ENCODE data around the gene CHID1. TPM values are rescaled to one million over a fixed set of nuclear protein-coding genes. Genes with fewer than 3 reads are reported as not detected.
A peak's percentile ranks its signal among the peaks of the same experiment; 100 is the strongest.

The CHID1 gene
- total and polyA plus RNA-seq, 9 of the 15 experiments (the other 6 are each of a cell fraction or from before 2014, with no cell fraction given) = 15.1 to 108 (median 39.8) TPM

DNA sequence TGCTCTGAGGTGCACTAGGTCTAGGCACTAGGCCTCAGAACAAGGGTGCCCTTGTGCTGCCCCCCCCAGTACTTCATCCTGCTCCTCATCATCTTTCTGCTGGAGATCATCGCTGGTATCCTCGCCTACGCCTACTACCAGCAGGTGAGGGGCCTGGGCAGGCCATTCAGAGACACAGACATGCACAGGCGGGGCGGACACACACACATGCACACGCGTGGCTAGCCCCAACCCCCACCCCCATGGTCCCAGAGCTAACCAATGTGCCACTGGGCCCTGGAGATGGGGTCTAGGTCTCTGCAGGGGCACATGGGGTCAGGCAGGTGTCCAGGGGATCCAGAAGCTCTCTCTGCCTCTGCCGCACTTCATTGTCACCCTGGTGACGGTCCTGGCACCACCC is 73.9 kb downstream of the CHID1 start:
- DNase-seq (ENCODE audit: extremely low read depth in 1 of 4, low spot score in 3 of 4) = no peak
- no peak overlapping the region for H3K4me2 ChIP-seq (ENCODE audit: insufficient read depth, low read length)
- no peak overlapping the region for H3K4me3 ChIP-seq
- intact Hi-C loops (cut with micrococcal nuclease) = no loop called here
- TF ChIP-seq, protein P1, sequence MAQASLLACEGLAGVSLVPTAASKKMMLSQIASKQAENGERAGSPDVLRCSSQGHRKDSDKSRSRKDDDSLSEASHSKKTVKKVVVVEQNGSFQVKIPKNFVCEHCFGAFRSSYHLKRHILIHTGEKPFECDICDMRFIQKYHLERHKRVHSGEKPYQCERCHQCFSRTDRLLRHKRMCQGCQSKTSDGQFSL (CRISPR knock-in tag; IDR thresholded peaks at IDR 0.05) = peak; percentile 60; the same call in 1 of the 2 replicates
- TF ChIP-seq, protein P1 (tag; IDR thresholded peaks at IDR 0.05) = no peak
- TF ChIP-seq MXI1 (IDR thresholded peaks at IDR 0.05; ENCODE audit: low read depth, low read length) (no peak), TAL1 (IDR thresholded peaks at IDR 0.05) (no peak), RBFOX2 (IDR thresholded peaks at IDR 0.05; ENCODE audit: low read depth, low read length) (peak; percentile 26), RB1 (IDR thresholded peaks at IDR 0.05; ENCODE audit: low read depth) (no peak)
- TF ChIP-seq, protein P2, sequence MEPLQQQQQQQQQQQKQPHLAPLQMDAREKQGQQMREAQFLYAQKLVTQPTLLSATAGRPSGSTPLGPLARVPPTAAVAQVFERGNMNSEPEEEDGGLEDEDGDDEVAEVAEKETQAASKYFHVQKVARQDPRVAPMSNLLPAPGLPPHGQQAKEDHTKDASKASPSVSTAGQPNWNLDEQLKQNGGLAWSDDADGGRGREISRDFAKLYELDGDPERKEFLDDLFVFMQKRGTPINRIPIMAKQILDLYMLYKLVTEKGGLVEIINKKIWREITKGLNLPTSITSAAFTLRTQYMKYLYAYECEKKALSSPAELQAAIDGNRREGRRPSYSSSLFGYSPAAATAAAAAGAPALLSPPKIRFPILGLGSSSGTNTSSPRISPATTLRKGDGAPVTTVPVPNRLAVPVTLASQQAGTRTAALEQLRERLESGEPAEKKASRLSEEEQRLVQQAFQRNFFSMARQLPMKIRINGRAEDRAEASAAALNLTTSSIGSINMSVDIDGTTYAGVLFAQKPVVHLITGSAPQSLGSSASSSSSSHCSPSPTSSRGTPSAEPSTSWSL (CRISPR knock-in tag; IDR thresholded peaks at IDR 0.05; ENCODE audit: borderline replicate concordance) = no peak
- H3K27me3 ChIP-seq (ENCODE audit: control insufficient read depth in 2 of 2, insufficient read depth in 2 of 2, low read length in 2 of 2) = no peaks in the 10 kb centered on the region
- no TSS peak for BruUV-seq (replicated peaks)
- POLR2A ChIA-PET = interaction anchor here (0.6 to 1.6 kb wide), 4 partner anchors 14 to 1835 kb away, joined by 3 to 5 read pairs (median 3); no protein-coding TSS in a partner anchor
- H3K9ac ChIP-seq (ENCODE audit: insufficient read depth in 1 of 2, low read depth in 2 of 2, low read length in 2 of 2) = peak overlapping the region in 1 of 2 experiments; percentile 83; a peak in 2 of 4 replicates
- peaks cover 4% of the 10 kb centered on the region for H3K9me1 ChIP-seq (ENCODE audit: control insufficient read depth, insufficient read depth, low read length)
- WGBS (ENCODE audit: insufficient coverage, low coverage, missing lambda C conversion rate) = 93% methylated on average over 9 of the region's 9 CpGs
- peaks cover 65% of the 10 kb centered on the region; the same call in 2 of the 3 replicates for H3K36me3 ChIP-seq (ENCODE audit: control insufficient read depth, insufficient read depth, low read length)
- peaks cover 77% of the 10 kb centered on the region for H3K79me2 ChIP-seq (ENCODE audit: control insufficient read depth, insufficient read depth, low read length)
- no peak for FAIRE-seq
- no peak for ATAC-seq
- in situ Hi-C loops (cut with MboI) = no loop called here
- CTCF ChIA-PET (ENCODE audit: low intra/inter-chr PET ratio) = no interaction called here
- peaks cover 29 to 88% of the 10 kb centered on the region in 2 experiments; a peak in 4 of 5 replicates for H3K4me1 ChIP-seq (replicated peaks in 1 of 2; ENCODE audit: control insufficient read depth in 2 of 2, insufficient read depth in 2 of 2, low read length in 2 of 2)
- no peak overlapping the region for H2AFZ ChIP-seq (ENCODE audit: low read depth, low read length)
- peaks cover 7% of the 10 kb centered on the region for H4K20me1 ChIP-seq (replicated peaks; ENCODE audit: control insufficient read depth, insufficient read depth, low read length)
- H3K9me3 ChIP-seq (replicated peaks; ENCODE audit: control insufficient read depth, insufficient read depth, low read depth, low read length) = no peaks in the 10 kb centered on the region
- peak overlapping the region; percentile 52; the same call in 1 of the 3 replicates for H3K27ac ChIP-seq (ENCODE audit: extremely low read depth, low read depth, low read length)
